Activated gamma-delta T cell (primary cell): ENCODE data around the gene POC1A.
"Not testable (repeated sequence)": the region's sequence is repeated elsewhere in the genome, so short reads cannot be mapped to it uniquely, and the experiment has no call there.

Experiments used
- DNase-seq: peaks from one replicate; lab custom pipeline; 2025; lab: John Stamatoyannopoulos, UW

POC1A gene

GRCh38 chr3:52046902-52047239, 107.4 kb downstream of the POC1A start:
- no peak for DNase-seq

GRCh38 chr3:52046186-52046901, 107.9 kb downstream of the POC1A start:
- DNase-seq, result no peak

GRCh38 chr3:52044869-52045619, 109.2 kb downstream of the POC1A start:
- DNase-seq, result no peak

- DNase-seq, result no peak
These were observed 110.5 kb downstream of the POC1A start for GRCh38 chr3:52043750-52044149.

- DNase-seq, result not testable (repeated sequence)
These were observed 111.2 kb downstream of the POC1A start for GRCh38 chr3:52043039-52043438.

GRCh38 chr3:52041118-52041731, 113.0 kb downstream of the POC1A start:
- no peak for DNase-seq

- DNase-seq, result no peak
These were observed 113.6 kb downstream of the POC1A start for GRCh38 chr3:52040600-52040999.

GRCh38 chr3:52039846-52040245, 114.4 kb downstream of the POC1A start:
- no peak for DNase-seq

- no peak for DNase-seq
These were observed 114.8 kb downstream of the POC1A start for GRCh38 chr3:52039426-52039825.

- DNase-seq, result no peak
These were observed 116.0 kb downstream of the POC1A start for GRCh38 chr3:52038227-52038626.

- no peak for DNase-seq
These were observed 116.9 kb downstream of the POC1A start for GRCh38 chr3:52037291-52037690.

- no peak for DNase-seq
These were observed 117.4 kb downstream of the POC1A start for GRCh38 chr3:52036829-52037228.

- no peak for DNase-seq
These were observed 118.0 kb downstream of the POC1A start for GRCh38 chr3:52036222-52036694.

- no peak for DNase-seq
These were observed 119.6 kb downstream of the POC1A start for GRCh38 chr3:52034651-52035050.

- DNase-seq, result no peak
These were observed 120.0 kb downstream of the POC1A start for GRCh38 chr3:52034212-52034611.

GRCh38 chr3:52033748-52034147, 120.5 kb downstream of the POC1A start:
- DNase-seq, result not testable (repeated sequence)

GRCh38 chr3:52032702-52033408, 121.4 kb downstream of the POC1A start:
- no peak for DNase-seq

GRCh38 chr3:52031896-52032295, 122.3 kb downstream of the POC1A start:
- DNase-seq, result no peak

- DNase-seq, result no peak
These were observed 123.4 kb downstream of the POC1A start for GRCh38 chr3:52030714-52031310.

GRCh38 chr3:52029535-52029934, 124.7 kb downstream of the POC1A start:
- no peak for DNase-seq

GRCh38 chr3:52029053-52029452, 125.2 kb downstream of the POC1A start:
- no peak for DNase-seq

GRCh38 chr3:52028572-52028971, 125.7 kb downstream of the POC1A start:
- no peak for DNase-seq
